CD14-positive monocyte (primary cell): ENCODE measurements around the gene PLS1. TPM values are rescaled to one million over a fixed set of nuclear protein-coding genes. Genes with fewer than 3 reads are reported as not detected.

Experiments
- DNase-seq, 3 donors: peaks; one replicate each; pipeline ENCODE4 v3.0.0-alpha.2; 2011 to 2022
- H2AFZ ChIP-seq: 2 replicates; pipeline ENCODE4 v1.6.0; 2012; ENCODE audit warnings: mild to moderate bottlenecking, low read depth, low read length, inconsistent platforms; ENCODE audit not compliant: insufficient read depth, poor library complexity, severe bottlenecking
- H3K27ac ChIP-seq, 2 donors: 1 replicate in 1 of 2; 2 replicates in 1 of 2; pipeline ENCODE4 v1.5.1; 2012 to 2013; ENCODE audit warnings: low read length in 2 of 2, control low read depth in 1 of 2, inconsistent platforms in 1 of 2, low read depth in 1 of 2, mild to moderate bottlenecking in 1 of 2
- H3K27me3 ChIP-seq, 2 donors: one replicate each; pipeline versions ENCODE4 v1.6.0 to v1.6.1; 2011 to 2013; ENCODE audit warnings: low read length in 2 of 2; ENCODE audit not compliant: control insufficient read depth in 2 of 2, insufficient read depth in 2 of 2
- H3K36me3 ChIP-seq, 2 donors: replicated peaks in 1 of 2; 1 replicate in 1 of 2; 2 replicates in 1 of 2; pipeline versions ENCODE4 v1.5.1 to v1.6.1; 2012 to 2013; ENCODE audit warnings: low read length in 2 of 2, control low read depth in 1 of 2, inconsistent platforms in 1 of 2, mild to moderate bottlenecking in 1 of 2; ENCODE audit not compliant: insufficient read depth in 2 of 2, control insufficient read depth in 1 of 2
- H3K4me1 ChIP-seq, 2 donors: 1 replicate in 1 of 2; 2 replicates in 1 of 2; pipeline versions ENCODE4 v1.5.1 to v1.6.1; 2012 to 2013; ENCODE audit warnings: low read length in 2 of 2, control low read depth in 1 of 2, inconsistent platforms in 1 of 2, mild to moderate bottlenecking in 1 of 2, moderate library complexity in 1 of 2; ENCODE audit not compliant: insufficient read depth in 2 of 2, control insufficient read depth in 1 of 2
- H3K4me2 ChIP-seq: replicated peaks from 2 replicates; pipeline ENCODE3; 2012; ENCODE audit warnings: low read length, moderate library complexity, mild to moderate bottlenecking; ENCODE audit not compliant: poor library complexity, severe bottlenecking; ENCODE audit errors: extremely low read depth
- H3K4me3 ChIP-seq, 3 experiments: fragments of 200-600 bp in 1 of 3; sonication (generic) in 1 of 3; replicated peaks in 1 of 3; 1 replicate in 2 of 3; 2 replicates in 1 of 3; pipeline ENCODE4 v1.5.1; 2011 to 2013; ENCODE audit warnings: low read length in 3 of 3, mild to moderate bottlenecking in 3 of 3, control low read depth in 2 of 3, low read depth in 2 of 3, inconsistent platforms in 1 of 3, moderate library complexity in 1 of 3
- H3K79me2 ChIP-seq: 2 replicates; pipeline ENCODE4 v1.6.0; 2012; ENCODE audit warnings: mild to moderate bottlenecking, control low read depth, inconsistent platforms, low read length, moderate library complexity; ENCODE audit not compliant: insufficient read depth
- H3K9ac ChIP-seq: 2 replicates; pipeline ENCODE4 v1.6.0; 2017; ENCODE audit warnings: low read length, mild to moderate bottlenecking; ENCODE audit not compliant: insufficient read depth, poor library complexity, severe bottlenecking
- H3K9me3 ChIP-seq, 2 donors: replicated peaks in 1 of 2; 1 replicate in 1 of 2; 2 replicates in 1 of 2; pipeline versions ENCODE4 v1.5.1 to v1.6.1; 2012 to 2013; ENCODE audit warnings: low read length in 2 of 2, control low read depth in 1 of 2; ENCODE audit not compliant: control insufficient read depth in 1 of 2, insufficient read depth in 1 of 2
- H4K20me1 ChIP-seq: 2 replicates; pipeline ENCODE4 v1.6.0; 2012; ENCODE audit warnings: mild to moderate bottlenecking, low read length, control low read depth, moderate library complexity; ENCODE audit not compliant: insufficient read depth
- H3K27ac Mint-ChIP-seq, 7 donors: one replicate each; pipeline ENCODE4 v1.8.0; 2020; ENCODE audit warnings: mild to moderate bottlenecking in 7 of 7, mixed read lengths in 7 of 7, moderate library complexity in 6 of 7, inconsistent platforms in 2 of 7
- H3K27me3 Mint-ChIP-seq, 3 donors: one replicate each; pipeline ENCODE4 v1.8.0; 2021 to 2022; ENCODE audit warnings: low read depth in 3 of 3, mild to moderate bottlenecking in 3 of 3, mixed read lengths in 3 of 3, moderate library complexity in 3 of 3, inconsistent platforms in 1 of 3
- H3K36me3 Mint-ChIP-seq, 2 donors: one replicate each; pipeline ENCODE4 v1.8.0; 2020; ENCODE audit warnings: mixed read lengths in 2 of 2, inconsistent platforms in 1 of 2, mild to moderate bottlenecking in 1 of 2
- H3K4me1 Mint-ChIP-seq: one replicate; pipeline ENCODE4 v1.8.0; 2020; ENCODE audit warnings: mild to moderate bottlenecking, mixed read lengths
- H3K4me3 Mint-ChIP-seq, 2 donors: one replicate each; pipeline ENCODE4 v1.8.0; 2020; ENCODE audit warnings: mild to moderate bottlenecking in 2 of 2, mixed read lengths in 2 of 2, moderate library complexity in 1 of 2
- H3K9me3 Mint-ChIP-seq, 7 donors: one replicate each; pipeline ENCODE4 v1.8.0; 2020 to 2022; ENCODE audit warnings: mixed read lengths in 7 of 7, mild to moderate bottlenecking in 6 of 7, moderate library complexity in 6 of 7, inconsistent platforms in 2 of 7
- CTCF ChIP-seq: fragments of 200-600 bp; IDR thresholded peaks from one replicate; pipeline ENCODE4 v1.8.0; 2022; ENCODE audit warnings: antibody characterized with exemption, mild to moderate bottlenecking
- WGBS: methylation state at CpG from one replicate; pipeline ENCODE4 v1.1.5; 2013; ENCODE audit warnings: missing lambda C conversion rate; ENCODE audit not compliant: insufficient coverage; 5-methylcytosine and 5-hydroxymethylcytosine counted together
- intact Hi-C, 2 donors: fragments of 100-400 bp; cut with micrococcal nuclease; formaldehyde crosslinking; loops; one replicate each; pipeline versions ENCODE4 v1.15.0 to v1.15.1; 2023
- polyA plus RNA-seq, 3 donors: library from polyadenylated mRNA; depleted of rRNA in 1 of 3; unstranded in 2 of 3; stranded (reverse) in 1 of 3; fragments of 300-500 nt in 2 of 3; fragments of >200 nt in 1 of 3; fragmentation: Illumina TruSeq in 2 of 3; gene quantifications; 1 replicate in 2 of 3; 2 replicates in 1 of 3; pipeline ENCODE4 v1.2.3, GENCODE V29; 2012 to 2021

The PLS1 gene
- polyA plus RNA-seq, 3 donors: 0.09 to 0.17 TPM; not detected in 1

- Histone ChIP-seq H3K27me3 (no peaks in the 10 kb centered on the region), H2AFZ (no peak overlapping the region), H3K4me2 (no peak overlapping the region), H3K36me3 (peaks cover 83 to 98% of the 10 kb centered on the region in 2 donors), H3K9ac (no peak overlapping the region), H3K4me1 (no peaks in the 10 kb centered on the region), H3K79me2 (no peaks in the 10 kb centered on the region), H3K27ac (no peak overlapping the region), H3K9me3 (no peaks in the 10 kb centered on the region), H4K20me1 (no peaks in the 10 kb centered on the region), H3K4me3 (no peak overlapping the region)
- H3K36me3 Mint-ChIP-seq: peaks cover 68 to 79% of the 10 kb centered on the region in 2 donors
- no peak overlapping the region for H3K4me3 Mint-ChIP-seq
- no peak overlapping the region for H3K27ac Mint-ChIP-seq
- no peak for TF ChIP-seq CTCF
- peaks cover 0 to 4% (median 0%) of the 10 kb centered on the region in 7 donors for H3K9me3 Mint-ChIP-seq
- peaks cover 0 to 2% (median 0%) of the 10 kb centered on the region in 3 donors for H3K27me3 Mint-ChIP-seq
- intact Hi-C loops: no loop called here
- no peaks in the 10 kb centered on the region for H3K4me1 Mint-ChIP-seq
- WGBS: no CpG with 5 or more reads among the region's 1 CpG
- no peak for DNase-seq
Observed at GRCh38 chr3:142553741-142554140, 42.5 kb upstream of the PLS1 start.

GRCh38 chr3:142560118-142560517 lies 36.1 kb upstream of the PLS1 start:
- peaks cover 74 to 90% of the 10 kb centered on the region in 2 donors for H3K36me3 ChIP-seq
- H3K4me1 Mint-ChIP-seq: no peaks in the 10 kb centered on the region
- no peak overlapping the region for H2AFZ ChIP-seq
- no peaks in the 10 kb centered on the region for H3K27me3 ChIP-seq
- TF ChIP-seq CTCF: no peak
- peaks cover 0 to 2% (median 0%) of the 10 kb centered on the region in 7 donors for H3K9me3 Mint-ChIP-seq
- H3K9ac ChIP-seq: no peak overlapping the region
- no peaks in the 10 kb centered on the region for H3K4me1 ChIP-seq
- H3K4me3 ChIP-seq: no peak overlapping the region
- no peaks in the 10 kb centered on the region for H3K9me3 ChIP-seq
- H4K20me1 ChIP-seq: no peaks in the 10 kb centered on the region
- no peak overlapping the region for H3K4me3 Mint-ChIP-seq
- peaks cover 63 to 70% of the 10 kb centered on the region in 2 donors for H3K36me3 Mint-ChIP-seq
- no peak for DNase-seq
- intact Hi-C loops: no loop called here
- H3K27me3 Mint-ChIP-seq: no peaks in the 10 kb centered on the region
- no peak overlapping the region for H3K4me2 ChIP-seq
- no peak overlapping the region for H3K27ac ChIP-seq
- no peak overlapping the region for H3K27ac Mint-ChIP-seq
- H3K79me2 ChIP-seq: no peaks in the 10 kb centered on the region
